Gastroesophageal sphincter (tissue), 4 donors: Measurements from ENCODE around the gene RAF1. TPM values are rescaled to one million over a fixed set of nuclear protein-coding genes. Genes with fewer than 3 reads are reported as not detected.

ENCODE experiments used
- ATAC-seq: fragments of 150-250 bp; one replicate; pipeline ENCODE4 v1.9.1; 2016; ENCODE audit warnings: mild to moderate bottlenecking, moderate library complexity
- H3K27ac ChIP-seq, 4 donors: fragments of 200-600 bp; sonication (generic) in 3 of 4; 1 replicate in 3 of 4; 2 replicates in 1 of 4; pipeline ENCODE4 v1.5.1; 2016 to 2019
- H3K27me3 ChIP-seq: fragments of 200-600 bp; sonication (generic); one replicate; pipeline ENCODE4 v1.5.1; 2019
- H3K36me3 ChIP-seq, 2 donors: fragments of 200-600 bp; sonication (generic); one replicate each; pipeline ENCODE4 v1.5.1; 2019; ENCODE audit warnings: control low read depth in 1 of 2
- H3K4me1 ChIP-seq, 3 donors: fragments of 200-600 bp; sonication (generic); 1 replicate in 2 of 3; 2 replicates in 1 of 3; pipeline ENCODE4 v1.5.1; 2016 to 2019; ENCODE audit warnings: control low read depth in 2 of 3
- H3K4me3 ChIP-seq, 2 donors: fragments of 200-600 bp; sonication (generic); one replicate each; pipeline ENCODE4 v1.5.1; 2019; ENCODE audit warnings: mild to moderate bottlenecking in 1 of 2, moderate library complexity in 1 of 2
- H3K9me3 ChIP-seq, 3 donors: fragments of 200-600 bp; sonication (generic); one replicate each; pipeline ENCODE4 v1.5.1; 2017 to 2019; ENCODE audit warnings: control low read depth in 2 of 3
- EP300 ChIP-seq: sonication (generic); formaldehyde crosslinking; IDR thresholded peaks from one replicate; pipeline ENCODE4 v1.6.1; 2017; ENCODE audit warnings: antibody characterized with exemption, mild to moderate bottlenecking
- POLR2A ChIP-seq, 2 donors: fragments of 450-650 bp; IDR thresholded peaks; one replicate each; pipeline ENCODE4 v1.6.1; 2017; ENCODE audit warnings: antibody characterized with exemption in 2 of 2, mild to moderate bottlenecking in 2 of 2, moderate library complexity in 1 of 2
- POLR2AphosphoS5 ChIP-seq: sonication (generic); formaldehyde crosslinking; IDR thresholded peaks from one replicate; pipeline ENCODE4 v1.6.1; 2017; ENCODE audit warnings: antibody characterized with exemption
- WGBS, 2 donors: methylation state at CpG; one replicate each; pipeline ENCODE4 v1.1.5; 2018; ENCODE audit warnings: low coverage in 1 of 2; 5-methylcytosine and 5-hydroxymethylcytosine counted together
- total RNA-seq, 4 donors: library from RNA; depleted of rRNA; stranded (reverse); fragments of >200 nt; gene quantifications; one replicate each; pipeline ENCODE4 v1.1.0, GENCODE V29; 2016
- TF ChIP-seq, protein P1 (sequence below), 4 experiments: fragments of 200-600 bp in 2 of 4; fragments of 450-650 bp in 2 of 4; sonication (generic) in 1 of 4; IDR thresholded peaks; one replicate each; pipeline ENCODE4 v1.5.1; 2017 to 2019; ENCODE audit warnings: antibody characterized with exemption in 4 of 4, mild to moderate bottlenecking in 2 of 4, moderate library complexity in 2 of 4

The RAF1 gene
- total RNA-seq, 4 donors from 2014 or later = 115 to 146 (median 130) TPM

DNA sequence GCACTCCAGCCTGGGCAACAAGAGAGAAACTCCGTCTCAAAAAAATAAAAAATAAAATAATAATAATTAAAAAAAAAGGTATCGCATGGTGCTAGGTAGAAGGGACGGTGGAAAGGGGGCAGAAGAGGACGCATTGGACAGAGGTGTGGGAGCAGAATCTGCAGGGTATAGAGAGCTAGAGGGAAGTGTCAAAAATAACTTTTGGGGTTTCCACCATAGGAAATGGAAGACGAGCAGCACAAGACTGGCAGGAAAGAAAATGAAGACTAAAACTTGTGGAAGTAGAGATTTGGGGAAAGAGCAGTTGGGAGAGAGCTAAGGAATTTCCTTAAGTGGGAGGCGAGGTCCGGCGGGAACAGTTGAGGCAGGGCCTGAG is 107.6 kb downstream of the RAF1 start:
- WGBS, 2 donors = 0 to 1% methylated on average over 8 of the region's 8 CpGs
- TF ChIP-seq EP300 (no peak), POLR2AphosphoS5 (no peak), POLR2A (IDR thresholded peaks at IDR 0.05) (no peak)
- TF ChIP-seq, protein P1, sequence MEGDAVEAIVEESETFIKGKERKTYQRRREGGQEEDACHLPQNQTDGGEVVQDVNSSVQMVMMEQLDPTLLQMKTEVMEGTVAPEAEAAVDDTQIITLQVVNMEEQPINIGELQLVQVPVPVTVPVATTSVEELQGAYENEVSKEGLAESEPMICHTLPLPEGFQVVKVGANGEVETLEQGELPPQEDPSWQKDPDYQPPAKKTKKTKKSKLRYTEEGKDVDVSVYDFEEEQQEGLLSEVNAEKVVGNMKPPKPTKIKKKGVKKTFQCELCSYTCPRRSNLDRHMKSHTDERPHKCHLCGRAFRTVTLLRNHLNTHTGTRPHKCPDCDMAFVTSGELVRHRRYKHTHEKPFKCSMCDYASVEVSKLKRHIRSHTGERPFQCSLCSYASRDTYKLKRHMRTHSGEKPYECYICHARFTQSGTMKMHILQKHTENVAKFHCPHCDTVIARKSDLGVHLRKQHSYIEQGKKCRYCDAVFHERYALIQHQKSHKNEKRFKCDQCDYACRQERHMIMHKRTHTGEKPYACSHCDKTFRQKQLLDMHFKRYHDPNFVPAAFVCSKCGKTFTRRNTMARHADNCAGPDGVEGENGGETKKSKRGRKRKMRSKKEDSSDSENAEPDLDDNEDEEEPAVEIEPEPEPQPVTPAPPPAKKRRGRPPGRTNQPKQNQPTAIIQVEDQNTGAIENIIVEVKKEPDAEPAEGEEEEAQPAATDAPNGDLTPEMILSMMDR (IDR thresholded peaks at IDR 0.05) = no peak
- no peak for ATAC-seq
- peak overlapping the region; percentile 84 to 95 for H3K4me3 ChIP-seq
- H3K4me1 ChIP-seq = peaks cover 11 to 55% (median 30%) of the 10 kb centered on the region in 3 donors
- no peaks in the 10 kb centered on the region for H3K36me3 ChIP-seq
- H3K9me3 ChIP-seq = no peaks in the 10 kb centered on the region
- H3K27me3 ChIP-seq = peaks cover 36% of the 10 kb centered on the region
- peak overlapping the region; percentile 13 to 97 (median 95) for H3K27ac ChIP-seq

GRCh38 chr3:12553921-12554391 is 110.0 kb downstream of the RAF1 start:
- TF ChIP-seq POLR2AphosphoS5 (no peak), POLR2A (IDR thresholded peaks at IDR 0.05) (no peak), EP300 (no peak)
- TF ChIP-seq, protein P1 (IDR thresholded peaks at IDR 0.05) = no peak
- no peak for ATAC-seq
- peak overlapping the region in 1 of 4 donors; percentile 42 for H3K27ac ChIP-seq
- peak overlapping the region; percentile 26 to 42 for H3K4me3 ChIP-seq
- WGBS, 2 donors = 3 to 26% methylated on average over 10 to 16 of the region's 26 CpGs
- H3K9me3 ChIP-seq = no peaks in the 10 kb centered on the region
- H3K4me1 ChIP-seq = peaks cover 10 to 31% (median 14%) of the 10 kb centered on the region in 3 donors
- H3K36me3 ChIP-seq = no peaks in the 10 kb centered on the region
- H3K27me3 ChIP-seq = peaks cover 41% of the 10 kb centered on the region

- Histone ChIP-seq H3K4me1 (peaks cover 0 to 8% (median 0%) of the 10 kb centered on the region in 3 donors), H3K27me3 (peaks cover 41% of the 10 kb centered on the region), H3K4me3 (no peak overlapping the region), H3K9me3 (no peaks in the 10 kb centered on the region), H3K36me3 (no peaks in the 10 kb centered on the region), H3K27ac (no peak overlapping the region)
- 53 to 70% methylated on average over 6 to 7 of the region's 7 CpGs for WGBS, 2 donors
- no peak for ATAC-seq
- TF ChIP-seq, protein P1 (IDR thresholded peaks at IDR 0.05) = no peak
- no peak for TF ChIP-seq POLR2A (IDR thresholded peaks at IDR 0.05)
Observed at GRCh38 chr3:12549971-12550760, 113.8 kb downstream of the RAF1 start.

- H3K9me3 ChIP-seq = no peaks in the 10 kb centered on the region
- WGBS, 2 donors = 39 to 60% methylated on average over 4 of the region's 4 CpGs
- H3K36me3 ChIP-seq = peaks cover 0 to 5% of the 10 kb centered on the region in 2 donors
- H3K27me3 ChIP-seq = peaks cover 4% of the 10 kb centered on the region
- no peaks in the 10 kb centered on the region for H3K4me1 ChIP-seq
- no peak within 1 kb of the TSS for H3K4me3 ChIP-seq
- ATAC-seq = no peak
- TF ChIP-seq, protein P1 (IDR thresholded peaks at IDR 0.05) = no peak
- TF ChIP-seq POLR2AphosphoS5 = no peak
- TF ChIP-seq POLR2A (IDR thresholded peaks at IDR 0.05) = no peak
- TF ChIP-seq EP300 = no peak
- no peak within 1 kb of the TSS for H3K27ac ChIP-seq
Observed at GRCh38 chr3:12545473-12545791, 118.5 kb downstream of the RAF1 start, which contains the start of gene MKRN2OS. TSS of gene MKRN2OS (minus strand) at chr3:12545499. CDS start at chr3:12545464, 35 bp downstream.
